Measurements from ENCODE around the gene TXNDC9.
"Not testable (repeated sequence)": the region's sequence is repeated elsewhere in the genome, so short reads cannot be mapped to it uniquely, and the experiment has no call there.

TXNDC9 gene

GRCh38 chr2:99279969-99280695 lies 56.0 kb downstream of the TXNDC9 start:
- no peak for DNase-seq (ENCODE audit: insufficient read length, low spot score)
- TF ChIP-seq POU2F2 (IDR thresholded peaks at IDR 0.05; ENCODE audit: low read depth, low read length) = no peak
- TF ChIP-seq SPI1 (IDR thresholded peaks at IDR 0.05; ENCODE audit: low read depth, low read length) = no peak
- TF ChIP-seq POLR2A (IDR thresholded peaks at IDR 0.05; ENCODE audit: low read depth, low read length) = no peak
- no peak for TF ChIP-seq TAF1 (IDR thresholded peaks at IDR 0.05; ENCODE audit: low read depth, low read length)
- TF ChIP-seq PAX5 (IDR thresholded peaks at IDR 0.05; ENCODE audit: insufficient read depth, low read length, severe bottlenecking) = no peak
- no peak for TF ChIP-seq POLR2AphosphoS5 (IDR thresholded peaks at IDR 0.05; ENCODE audit: low read depth, low read length)
- FAIRE-seq = no peak

GRCh38 chr2:99278793-99279291 lies 57.3 kb downstream of the TXNDC9 start:
- DNase-seq (ENCODE audit: insufficient read length, low spot score) (no peak), FAIRE-seq (no peak)
- TF ChIP-seq POU2F2 (IDR thresholded peaks at IDR 0.05; ENCODE audit: low read depth, low read length) (no peak), PAX5 (IDR thresholded peaks at IDR 0.05; ENCODE audit: insufficient read depth, low read length, severe bottlenecking) (no peak), SPI1 (IDR thresholded peaks at IDR 0.05; ENCODE audit: low read depth, low read length) (no peak), POLR2A (IDR thresholded peaks at IDR 0.05; ENCODE audit: low read depth, low read length) (no peak), TAF1 (IDR thresholded peaks at IDR 0.05; ENCODE audit: low read depth, low read length) (no peak), POLR2AphosphoS5 (IDR thresholded peaks at IDR 0.05; ENCODE audit: low read depth, low read length) (no peak)

GRCh38 chr2:99278195-99278765 lies 57.9 kb downstream of the TXNDC9 start:
- not testable (repeated sequence) for FAIRE-seq

GRCh38 chr2:99275882-99276281 lies 60.3 kb downstream of the TXNDC9 start:
- no peak for FAIRE-seq
- TF ChIP-seq POLR2AphosphoS5 (IDR thresholded peaks at IDR 0.05; ENCODE audit: low read depth, low read length) = no peak
- no peak for TF ChIP-seq TAF1 (IDR thresholded peaks at IDR 0.05; ENCODE audit: low read depth, low read length)
- no peak for TF ChIP-seq POLR2A (IDR thresholded peaks at IDR 0.05; ENCODE audit: low read depth, low read length)
- no peak for TF ChIP-seq SPI1 (IDR thresholded peaks at IDR 0.05; ENCODE audit: low read depth, low read length)
- TF ChIP-seq PAX5 (IDR thresholded peaks at IDR 0.05; ENCODE audit: insufficient read depth, low read length, severe bottlenecking) = no peak
- no peak for TF ChIP-seq POU2F2 (IDR thresholded peaks at IDR 0.05; ENCODE audit: low read depth, low read length)

More at GRCh38 chr2:99278195-99278765, 57.9 kb downstream of the TXNDC9 start:
- not testable (repeated sequence) for DNase-seq (ENCODE audit: insufficient read length, low spot score)

More at GRCh38 chr2:99275882-99276281, 60.3 kb downstream of the TXNDC9 start:
- no peak for DNase-seq (ENCODE audit: insufficient read length, low spot score)

Data from GM12891 (cell line).